Chondrocyte (in vitro differentiated cells): Measurements from ENCODE around the gene PTPRU. TPM values are rescaled to one million over a fixed set of nuclear protein-coding genes. Genes with fewer than 3 reads are reported as not detected.

Source experiments
- DNase-seq: peaks from one replicate; pipeline ENCODE4 v3.0.0; 2021; ENCODE audit warnings: mixed read lengths, low spot score
- H3K27ac Mint-ChIP-seq: one replicate; pipeline ENCODE4 v1.8.0; 2021; ENCODE audit warnings: mild to moderate bottlenecking, moderate library complexity, mixed read lengths; ENCODE audit not compliant: unreplicated experiment
- H3K27me3 Mint-ChIP-seq: 2 replicates; pipeline ENCODE4 v1.8.0; 2021; ENCODE audit warnings: low read depth, mixed read lengths
- H3K36me3 Mint-ChIP-seq: 2 replicates; pipeline ENCODE4 v1.8.0; 2021; ENCODE audit warnings: low read depth, mixed read lengths
- H3K4me1 Mint-ChIP-seq: 2 replicates; pipeline ENCODE4 v1.8.0; 2021; ENCODE audit warnings: low read depth, mild to moderate bottlenecking, mixed read lengths
- H3K4me3 Mint-ChIP-seq: one replicate; pipeline ENCODE4 v1.8.0; 2021; ENCODE audit warnings: mild to moderate bottlenecking, moderate library complexity, mixed read lengths; ENCODE audit not compliant: unreplicated experiment
- H3K9me3 Mint-ChIP-seq: 2 replicates; pipeline ENCODE4 v1.8.0; 2021; ENCODE audit warnings: low read depth, mixed read lengths
- CTCF ChIP-seq: fragments of 200-600 bp; sonication (generic); IDR thresholded peaks from 2 replicates; pipeline ENCODE4 v1.5.0; 2021; ENCODE audit warnings: antibody characterized with exemption, mild to moderate bottlenecking, moderate library complexity
- long read RNA-seq: library from polyadenylated mRNA; stranded (forward); transcript quantifications from one replicate; pipeline ENCODE4 v2.0.0, GENCODE V29; 2021
- total RNA-seq: library from RNA; stranded (reverse); gene quantifications from 3 replicates; pipeline ENCODE4 v1.2.1, GENCODE V29; 2021

The PTPRU gene
- total RNA-seq: 12.6 to 20.7 TPM (median 14.8 TPM) in 3 replicates
- long read RNA-seq, full-length matches to known transcripts: 5 of 17 reads
- long read RNA-seq, partial matches to known transcripts: 7 of 17 reads
- long read RNA-seq, other reads (novel, unspliced or antisense): 5 of 17 reads

DNA sequence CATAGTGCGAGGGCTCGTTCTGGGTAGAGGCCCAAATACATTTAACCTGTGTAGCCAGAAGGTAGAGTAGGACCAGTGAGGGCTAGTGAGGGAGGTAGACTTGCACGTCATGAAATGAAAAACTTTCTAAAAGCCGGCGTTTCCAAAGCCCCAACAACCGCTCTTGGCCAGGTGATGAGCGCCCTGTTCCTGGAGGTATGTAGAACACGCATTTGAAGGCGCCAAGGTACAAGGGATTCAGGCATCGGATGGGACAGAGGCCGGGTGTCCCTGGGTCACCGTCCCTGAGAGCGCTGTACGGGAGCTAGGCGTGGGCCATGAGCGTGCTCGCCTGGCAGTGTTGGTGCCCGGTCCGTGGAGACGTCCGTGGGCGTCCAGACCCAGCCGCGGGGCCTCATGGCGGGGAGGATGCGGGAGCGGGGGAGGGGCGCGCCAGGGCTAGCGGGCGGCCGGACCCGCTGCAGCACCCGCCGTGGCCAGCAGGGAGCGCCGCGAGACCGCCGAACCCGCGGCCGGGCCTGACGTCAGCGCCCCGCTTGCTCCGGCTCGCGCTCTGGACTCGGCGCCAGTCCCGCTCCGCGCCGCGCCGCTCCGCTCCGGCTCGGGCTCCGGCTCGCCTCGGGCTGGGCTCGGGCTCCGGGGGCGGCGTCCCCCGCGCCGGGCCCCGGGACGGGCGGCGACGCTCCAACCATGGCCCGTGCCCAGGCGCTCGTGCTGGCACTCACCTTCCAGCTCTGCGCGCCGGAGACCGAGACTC, at the start of gene PTPRU:
Gene PTPRU, plus strand, starts transcription at position 568 of the 757 bp plus-strand sequence. Its CDS starts 123 bp downstream, at position 691.
- Mint-ChIP-seq H3K9me3 (no peaks in the 10 kb centered on the region), H3K4me1 (peaks cover 27% of the 10 kb centered on the region), H3K4me3 (peak within 1 kb of the TSS; percentile 76), H3K27ac (peak within 1 kb of the TSS; percentile 33), H3K27me3 (peaks cover 3% of the 10 kb centered on the region), H3K36me3 (no peaks in the 10 kb centered on the region)
- DNase-seq: peak; percentile 88
- TF ChIP-seq CTCF: peak; percentile 83

DNA sequence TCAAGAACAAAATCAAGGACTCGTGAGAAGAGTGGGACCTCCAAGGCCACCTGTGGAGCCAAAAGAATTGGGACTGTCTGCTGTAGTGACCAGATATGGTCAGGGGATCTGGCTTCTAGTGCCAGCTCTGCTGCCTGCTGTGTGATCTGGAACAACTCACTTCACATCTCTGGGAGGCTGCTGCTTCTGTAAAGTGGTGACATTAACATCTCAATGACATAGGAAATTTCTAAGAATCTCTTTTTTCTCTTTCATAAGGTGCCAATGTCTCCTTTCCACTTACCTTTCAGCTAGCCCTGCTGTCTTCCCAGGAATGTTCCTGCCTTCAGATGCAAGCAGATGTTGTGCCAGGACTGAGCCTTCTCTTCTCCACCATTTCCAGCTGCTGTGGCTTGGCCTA, 49.6 kb upstream of the PTPRU start:
- TF ChIP-seq CTCF: no peak
- H3K9me3 Mint-ChIP-seq: no peaks in the 10 kb centered on the region
- no peak for DNase-seq
- peaks cover 6% of the 10 kb centered on the region for H3K4me1 Mint-ChIP-seq
- no peak overlapping the region for H3K4me3 Mint-ChIP-seq
- H3K27ac Mint-ChIP-seq: no peak overlapping the region
- H3K36me3 Mint-ChIP-seq: no peaks in the 10 kb centered on the region
- no peaks in the 10 kb centered on the region for H3K27me3 Mint-ChIP-seq

- no peak overlapping the region for H3K4me3 Mint-ChIP-seq
- no peak for TF ChIP-seq CTCF
- H3K9me3 Mint-ChIP-seq: no peaks in the 10 kb centered on the region
- DNase-seq: no peak
- no peaks in the 10 kb centered on the region for H3K4me1 Mint-ChIP-seq
- no peaks in the 10 kb centered on the region for H3K27me3 Mint-ChIP-seq
- H3K36me3 Mint-ChIP-seq: peaks cover 4% of the 10 kb centered on the region
- H3K27ac Mint-ChIP-seq: no peak overlapping the region
Measured at GRCh38 chr1:29190718-29191117, 45.6 kb upstream of the PTPRU start.

DNA sequence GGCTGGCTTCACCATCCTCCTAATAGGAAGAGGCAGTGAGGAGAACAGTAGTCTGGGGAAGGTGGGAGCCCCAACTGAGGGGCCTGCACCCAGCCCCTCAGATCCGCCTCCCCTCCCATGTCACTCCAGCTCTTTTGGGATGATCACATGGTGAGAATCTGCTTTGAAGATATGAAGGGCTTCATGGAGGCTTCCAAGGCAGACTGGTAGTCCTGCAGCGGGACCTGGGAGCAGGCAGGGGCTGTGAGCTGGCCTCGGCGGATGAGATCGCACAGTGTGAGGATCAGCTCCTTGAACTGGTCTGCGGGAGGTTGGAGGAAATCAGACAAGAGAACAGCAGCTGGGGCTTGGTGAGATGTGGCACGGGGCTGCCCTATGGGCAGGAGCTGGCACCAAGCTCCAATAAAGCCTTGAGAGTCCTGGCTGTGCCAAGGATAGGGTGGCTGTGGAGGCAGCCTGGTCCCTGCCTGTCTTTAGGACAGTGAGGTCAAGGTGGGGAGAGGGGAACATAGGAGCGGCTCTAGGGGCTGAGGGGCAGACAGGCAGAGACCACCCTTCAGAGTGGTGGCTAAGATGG, 42.4 kb upstream of the PTPRU start:
- peaks cover 9% of the 10 kb centered on the region for H3K4me1 Mint-ChIP-seq
- peak; percentile 58 for DNase-seq
- peak overlapping the region; percentile 17 for H3K27ac Mint-ChIP-seq
- H3K27me3 Mint-ChIP-seq: no peaks in the 10 kb centered on the region
- no peak for TF ChIP-seq CTCF
- no peak overlapping the region for H3K4me3 Mint-ChIP-seq
- peaks cover 4% of the 10 kb centered on the region for H3K36me3 Mint-ChIP-seq
- no peaks in the 10 kb centered on the region for H3K9me3 Mint-ChIP-seq

GRCh38 chr1:29195881-29196291, 40.4 kb upstream of the PTPRU start:
- Mint-ChIP-seq H3K4me1 (peaks cover 9% of the 10 kb centered on the region), H3K4me3 (no peak overlapping the region), H3K27me3 (no peaks in the 10 kb centered on the region), H3K36me3 (peaks cover 9% of the 10 kb centered on the region), H3K9me3 (no peaks in the 10 kb centered on the region), H3K27ac (peak overlapping the region; percentile 8)
- DNase-seq: peak; percentile 47
- TF ChIP-seq CTCF: no peak
